GM23248 (cell line): ENCODE measurements around the gene PNPLA3.

Source experiments
- EZH2 ChIP-seq: fragments of 200-600 bp; sonication (generic); IDR thresholded peaks from 2 replicates; pipeline ENCODE4 v1.6.1; 2018; ENCODE audit warnings: antibody characterized with exemption, mild to moderate bottlenecking; ENCODE audit not compliant: insufficient read depth, poor library complexity, severe bottlenecking
- EZH2phosphoT487 ChIP-seq: fragments of 200-600 bp; sonication (generic); IDR thresholded peaks from 2 replicates; pipeline ENCODE4 v1.6.1; 2018; ENCODE audit warnings: antibody characterized with exemption, moderate library complexity, mild to moderate bottlenecking, low read depth; ENCODE audit not compliant: insufficient read depth

DNA sequence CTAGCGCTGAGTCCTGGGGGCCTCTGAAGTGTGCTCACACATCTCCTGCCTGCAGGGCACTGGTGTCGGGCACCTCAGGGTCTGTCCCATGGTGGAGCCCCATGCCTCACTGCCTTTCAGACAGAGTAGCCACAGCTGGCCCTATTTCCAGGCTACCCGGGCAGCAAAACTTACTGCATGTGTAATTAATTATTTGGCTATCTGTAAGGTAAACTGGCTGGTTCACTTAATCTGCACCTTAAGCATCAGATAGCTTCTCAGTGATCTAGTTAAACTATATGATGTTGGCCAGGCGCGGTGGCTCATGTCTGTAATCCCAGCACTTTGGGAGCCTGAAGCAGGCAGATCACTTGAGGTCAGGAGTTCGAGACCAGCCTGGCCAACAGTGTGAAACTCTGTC is 5.3 kb downstream of the PNPLA3 start:
- TF ChIP-seq EZH2phosphoT487, result no peak
- TF ChIP-seq EZH2, result no peak
